Vagina (tissue), 2 donors: ENCODE results near the gene RNF213.
"Not testable (repeated sequence)": the region's sequence is repeated elsewhere in the genome, so short reads cannot be mapped to it uniquely, and the experiment has no call there.

Experiments used
- POLR2AphosphoS5 ChIP-seq, 2 donors: sonication (generic); formaldehyde crosslinking; IDR thresholded peaks; one replicate each; pipeline ENCODE4 v1.9.0; 2017; ENCODE audit warnings: antibody characterized with exemption in 2 of 2, mild to moderate bottlenecking in 2 of 2, low read depth in 1 of 2; ENCODE audit not compliant: insufficient read depth in 1 of 2
- TF ChIP-seq, protein P1 (sequence below), 3 experiments: fragments of 450-650 bp in 2 of 3; fragments of 200-600 bp in 1 of 3; sonication (generic) in 1 of 3; IDR thresholded peaks; one replicate each; pipeline ENCODE4 v1.5.1; 2017 to 2019; ENCODE audit warnings: antibody characterized with exemption in 3 of 3, mild to moderate bottlenecking in 2 of 3, moderate library complexity in 2 of 3

- TF ChIP-seq, protein P1, sequence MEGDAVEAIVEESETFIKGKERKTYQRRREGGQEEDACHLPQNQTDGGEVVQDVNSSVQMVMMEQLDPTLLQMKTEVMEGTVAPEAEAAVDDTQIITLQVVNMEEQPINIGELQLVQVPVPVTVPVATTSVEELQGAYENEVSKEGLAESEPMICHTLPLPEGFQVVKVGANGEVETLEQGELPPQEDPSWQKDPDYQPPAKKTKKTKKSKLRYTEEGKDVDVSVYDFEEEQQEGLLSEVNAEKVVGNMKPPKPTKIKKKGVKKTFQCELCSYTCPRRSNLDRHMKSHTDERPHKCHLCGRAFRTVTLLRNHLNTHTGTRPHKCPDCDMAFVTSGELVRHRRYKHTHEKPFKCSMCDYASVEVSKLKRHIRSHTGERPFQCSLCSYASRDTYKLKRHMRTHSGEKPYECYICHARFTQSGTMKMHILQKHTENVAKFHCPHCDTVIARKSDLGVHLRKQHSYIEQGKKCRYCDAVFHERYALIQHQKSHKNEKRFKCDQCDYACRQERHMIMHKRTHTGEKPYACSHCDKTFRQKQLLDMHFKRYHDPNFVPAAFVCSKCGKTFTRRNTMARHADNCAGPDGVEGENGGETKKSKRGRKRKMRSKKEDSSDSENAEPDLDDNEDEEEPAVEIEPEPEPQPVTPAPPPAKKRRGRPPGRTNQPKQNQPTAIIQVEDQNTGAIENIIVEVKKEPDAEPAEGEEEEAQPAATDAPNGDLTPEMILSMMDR (IDR thresholded peaks at IDR 0.05): not testable (repeated sequence)
- not testable (repeated sequence) for TF ChIP-seq POLR2AphosphoS5 (IDR thresholded peaks at IDR 0.05; ENCODE audit: insufficient read depth in 1 of 2, low read depth in 1 of 2)
Observed at GRCh38 chr17:80402102-80402501, 141.4 kb downstream of the RNF213 start.
